ENCODE data around the gene RAB15. TPM values are rescaled to one million over a fixed set of nuclear protein-coding genes. Genes with fewer than 3 reads are reported as not detected.

RAB15 gene
- total and polyA plus RNA-seq, 2 experiments from 2014 or later = 33.8 to 38.7 TPM

DNA sequence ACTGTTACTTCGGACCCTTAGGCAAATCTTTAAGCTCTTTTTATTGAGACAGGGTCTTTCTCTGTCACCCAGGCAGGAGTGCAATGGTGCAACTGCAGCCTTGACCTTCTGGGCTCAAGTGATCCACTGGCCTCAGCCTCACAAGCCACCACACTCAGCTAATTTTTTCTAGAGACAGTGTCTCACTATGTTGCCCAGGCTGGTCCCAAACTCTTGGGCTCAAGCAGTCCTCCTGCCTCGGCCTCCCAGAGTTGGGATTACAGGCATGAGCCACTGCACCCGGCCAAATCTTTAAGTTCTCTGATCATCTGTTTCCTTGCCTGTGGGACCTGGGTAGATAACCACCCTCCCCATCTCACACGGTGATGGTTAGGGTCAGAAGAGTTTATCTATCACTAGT, 27.3 kb downstream of the RAB15 start:
- Histone ChIP-seq H2AFZ (no peak overlapping the region), H3K27me3 (no peaks in the 10 kb centered on the region), H3K4me2 (no peak overlapping the region), H4K20me1 (ENCODE audit: insufficient read depth, poor library complexity, severe bottlenecking) (no peaks in the 10 kb centered on the region), H3K36me3 (replicated peaks; ENCODE audit: insufficient read depth, low read depth) (no peaks in the 10 kb centered on the region), H3K4me3 (no peak overlapping the region), H3K9me2 (replicated peaks; ENCODE audit: insufficient read depth) (no peaks in the 10 kb centered on the region), H3K9me3 (ENCODE audit: low read depth) (no peaks in the 10 kb centered on the region), H3K4me1 (ENCODE audit: insufficient read depth) (no peaks in the 10 kb centered on the region), H3K79me2 (peaks cover 22% of the 10 kb centered on the region), H3K27ac (no peak overlapping the region)
- WGBS (ENCODE audit: low lambda C conversion rate, missing lambda C conversion rate) = 92% methylated on average over 4 of the region's 4 CpGs
- no peak for DNase-seq (ENCODE audit: low spot score)
- TF ChIP-seq EZH2 (IDR thresholded peaks at IDR 0.05; ENCODE audit: borderline replicate concordance) (no peak), EZH2phosphoT487 (IDR thresholded peaks at IDR 0.05; ENCODE audit: low read depth, severe bottlenecking, unreplicated experiment) (no peak)
- TF ChIP-seq, protein P1, sequence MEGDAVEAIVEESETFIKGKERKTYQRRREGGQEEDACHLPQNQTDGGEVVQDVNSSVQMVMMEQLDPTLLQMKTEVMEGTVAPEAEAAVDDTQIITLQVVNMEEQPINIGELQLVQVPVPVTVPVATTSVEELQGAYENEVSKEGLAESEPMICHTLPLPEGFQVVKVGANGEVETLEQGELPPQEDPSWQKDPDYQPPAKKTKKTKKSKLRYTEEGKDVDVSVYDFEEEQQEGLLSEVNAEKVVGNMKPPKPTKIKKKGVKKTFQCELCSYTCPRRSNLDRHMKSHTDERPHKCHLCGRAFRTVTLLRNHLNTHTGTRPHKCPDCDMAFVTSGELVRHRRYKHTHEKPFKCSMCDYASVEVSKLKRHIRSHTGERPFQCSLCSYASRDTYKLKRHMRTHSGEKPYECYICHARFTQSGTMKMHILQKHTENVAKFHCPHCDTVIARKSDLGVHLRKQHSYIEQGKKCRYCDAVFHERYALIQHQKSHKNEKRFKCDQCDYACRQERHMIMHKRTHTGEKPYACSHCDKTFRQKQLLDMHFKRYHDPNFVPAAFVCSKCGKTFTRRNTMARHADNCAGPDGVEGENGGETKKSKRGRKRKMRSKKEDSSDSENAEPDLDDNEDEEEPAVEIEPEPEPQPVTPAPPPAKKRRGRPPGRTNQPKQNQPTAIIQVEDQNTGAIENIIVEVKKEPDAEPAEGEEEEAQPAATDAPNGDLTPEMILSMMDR (IDR thresholded peaks at IDR 0.05; ENCODE audit: poor library complexity) = no peak

DNA sequence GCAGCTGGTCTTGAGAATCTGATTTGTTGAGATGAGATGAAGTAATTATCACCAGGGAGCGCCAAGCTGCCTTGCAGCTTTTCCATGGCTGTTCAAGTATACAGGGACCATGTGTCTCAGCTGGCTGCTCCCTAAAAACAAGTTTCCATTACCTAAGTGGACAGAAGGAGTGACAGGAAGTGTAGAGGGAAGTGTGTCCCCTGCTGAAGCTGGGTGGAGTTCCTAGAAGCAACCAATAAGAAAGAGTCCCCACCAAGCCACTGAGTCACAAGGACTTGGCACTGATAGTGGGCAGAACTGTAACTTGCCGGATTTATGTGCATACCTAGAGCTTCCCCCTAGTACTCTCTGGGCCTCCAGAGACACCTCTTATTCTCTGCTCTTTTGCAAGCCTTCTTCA, 28.1 kb downstream of the RAB15 start:
- Histone ChIP-seq H3K27me3 (no peaks in the 10 kb centered on the region), H3K27ac (peak overlapping the region; percentile 21), H2AFZ (no peak overlapping the region), H3K9me3 (ENCODE audit: low read depth) (no peaks in the 10 kb centered on the region), H3K4me3 (no peak overlapping the region), H3K36me3 (replicated peaks; ENCODE audit: insufficient read depth, low read depth) (no peaks in the 10 kb centered on the region), H4K20me1 (ENCODE audit: insufficient read depth, poor library complexity, severe bottlenecking) (no peaks in the 10 kb centered on the region), H3K79me2 (peaks cover 22% of the 10 kb centered on the region), H3K9me2 (replicated peaks; ENCODE audit: insufficient read depth) (no peaks in the 10 kb centered on the region), H3K4me1 (ENCODE audit: insufficient read depth) (peaks cover 7% of the 10 kb centered on the region), H3K4me2 (no peak overlapping the region)
- TF ChIP-seq EZH2phosphoT487 (IDR thresholded peaks at IDR 0.05; ENCODE audit: low read depth, severe bottlenecking, unreplicated experiment) = no peak
- no peak for TF ChIP-seq EZH2 (IDR thresholded peaks at IDR 0.05; ENCODE audit: borderline replicate concordance)
- TF ChIP-seq, protein P1 (IDR thresholded peaks at IDR 0.05; ENCODE audit: poor library complexity) = no peak
- WGBS (ENCODE audit: low lambda C conversion rate, missing lambda C conversion rate) = 96% methylated on average over 2 of the region's 2 CpGs
- no peak for DNase-seq (ENCODE audit: low spot score)

DNA sequence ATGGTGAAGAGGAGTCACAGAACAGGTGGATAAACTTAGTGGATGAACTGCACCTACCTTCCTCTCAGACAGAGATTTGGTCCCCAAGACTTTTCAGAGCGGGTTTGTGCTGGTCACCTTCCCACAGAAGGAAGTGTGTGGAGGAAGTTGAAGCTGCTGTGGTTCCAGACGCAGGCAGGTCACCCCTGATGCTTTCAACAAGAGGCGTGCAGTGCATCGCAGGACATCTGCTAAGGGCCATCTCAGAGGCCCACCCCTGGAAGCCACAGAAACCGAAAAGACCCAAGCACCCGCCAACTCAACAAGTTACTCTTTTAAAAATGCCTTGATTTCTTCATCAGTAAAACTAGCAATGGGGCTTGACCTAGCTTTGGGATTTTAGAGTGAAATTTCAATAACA, 28.6 kb downstream of the RAB15 start:
- peaks cover 10% of the 10 kb centered on the region for H3K4me1 ChIP-seq (ENCODE audit: insufficient read depth)
- H3K4me3 ChIP-seq = no peak overlapping the region
- peaks cover 22% of the 10 kb centered on the region for H3K79me2 ChIP-seq
- H2AFZ ChIP-seq = no peak overlapping the region
- no peak overlapping the region for H3K4me2 ChIP-seq
- 98% methylated on average over 6 of the region's 6 CpGs for WGBS (ENCODE audit: low lambda C conversion rate, missing lambda C conversion rate)
- TF ChIP-seq EZH2 (IDR thresholded peaks at IDR 0.05; ENCODE audit: borderline replicate concordance) = no peak
- TF ChIP-seq, protein P1 (IDR thresholded peaks at IDR 0.05; ENCODE audit: poor library complexity) = no peak
- no peak for TF ChIP-seq EZH2phosphoT487 (IDR thresholded peaks at IDR 0.05; ENCODE audit: low read depth, severe bottlenecking, unreplicated experiment)
- peak overlapping the region; percentile 21 for H3K27ac ChIP-seq
- H3K9me3 ChIP-seq (ENCODE audit: low read depth) = no peaks in the 10 kb centered on the region
- no peak for DNase-seq (ENCODE audit: low spot score)
- no peaks in the 10 kb centered on the region for H3K36me3 ChIP-seq (replicated peaks; ENCODE audit: insufficient read depth, low read depth)
- H3K27me3 ChIP-seq = no peaks in the 10 kb centered on the region
- no peaks in the 10 kb centered on the region for H3K9me2 ChIP-seq (replicated peaks; ENCODE audit: insufficient read depth)
- no peaks in the 10 kb centered on the region for H4K20me1 ChIP-seq (ENCODE audit: insufficient read depth, poor library complexity, severe bottlenecking)

Measured in hepatocyte (in vitro differentiated cells).